ENCODE measurements around the gene ST3GAL3. TPM values are rescaled to one million over a fixed set of nuclear protein-coding genes. Genes with fewer than 3 reads are reported as not detected.
A peak's percentile ranks its signal among the peaks of the same experiment; 100 is the strongest.

The ST3GAL3 gene
- total RNA-seq, 2 donors from 2014 or later: 25.0 to 25.5 TPM

- intact Hi-C loops (cut with DNase I): no loop called here
Observed at GRCh38 chr1:43858324-43858723, 151.0 kb downstream of the ST3GAL3 start.

GRCh38 chr1:43861337-43861736, 154.0 kb downstream of the ST3GAL3 start:
- DNase-seq (ENCODE audit: low spot score): no peak
- intact Hi-C loops (cut with DNase I): loop anchor here in 1 of 2 donors (10.0 kb wide), 1 partner anchor 1673 kb away; no protein-coding TSS in a partner anchor

More at GRCh38 chr1:43858324-43858723, 151.0 kb downstream of the ST3GAL3 start:
- DNase-seq (ENCODE audit: low spot score): peak; percentile 86

- DNase-seq (ENCODE audit: low spot score): no peak
- intact Hi-C loops (cut with DNase I): loop anchor here in 1 of 2 donors (10.0 kb wide), 1 partner anchor 1673 kb away; no protein-coding TSS in a partner anchor
Observed at GRCh38 chr1:43861988-43862735, 154.8 kb downstream of the ST3GAL3 start.

- intact Hi-C loops (cut with DNase I): loop anchor here in 1 of 2 donors (10.0 kb wide), 1 partner anchor 1670 kb away; no protein-coding TSS in a partner anchor
- DNase-seq (ENCODE audit: low spot score): no peak
Observed at GRCh38 chr1:43864111-43865045, 157.0 kb downstream of the ST3GAL3 start.

GRCh38 chr1:43866201-43866600, 158.9 kb downstream of the ST3GAL3 start:
- no peak for DNase-seq (ENCODE audit: low spot score)
- intact Hi-C loops (cut with DNase I): loop anchor here in 1 of 2 donors (10.0 kb wide), 1 partner anchor 1669 kb away; no protein-coding TSS in a partner anchor

GRCh38 chr1:43867976-43868740, 160.8 kb downstream of the ST3GAL3 start:
- intact Hi-C loops (cut with DNase I): loop anchor here in 1 of 2 donors (2.0 to 10.0 kb wide), 2 partner anchors 25 to 1667 kb away; no protein-coding TSS in a partner anchor
- no peak for DNase-seq (ENCODE audit: low spot score)

GRCh38 chr1:43868741-43869067, 161.4 kb downstream of the ST3GAL3 start:
- intact Hi-C loops (cut with DNase I): loop anchor here in 1 of 2 donors (2.0 to 10.0 kb wide), 2 partner anchors 24 to 1666 kb away; no protein-coding TSS in a partner anchor
- no peak for DNase-seq (ENCODE audit: low spot score)

- intact Hi-C loops (cut with DNase I): no loop called here
- no peak for DNase-seq (ENCODE audit: low spot score)
Observed at GRCh38 chr1:43870306-43870705, 163.0 kb downstream of the ST3GAL3 start.

GRCh38 chr1:43871181-43871910, 164.0 kb downstream of the ST3GAL3 start:
- intact Hi-C loops (cut with DNase I): no loop called here
- no peak for DNase-seq (ENCODE audit: low spot score)

GRCh38 chr1:43872280-43872679, 164.9 kb downstream of the ST3GAL3 start:
- DNase-seq (ENCODE audit: low spot score): no peak
- intact Hi-C loops (cut with DNase I): no loop called here

GRCh38 chr1:43873851-43874250, 166.5 kb downstream of the ST3GAL3 start:
- DNase-seq (ENCODE audit: low spot score): no peak
- intact Hi-C loops (cut with DNase I): no loop called here

- intact Hi-C loops (cut with DNase I): no loop called here
- DNase-seq (ENCODE audit: low spot score): no peak
Observed at GRCh38 chr1:43874716-43875115, 167.4 kb downstream of the ST3GAL3 start.

- no peak for DNase-seq (ENCODE audit: low spot score)
- intact Hi-C loops (cut with DNase I): no loop called here
Observed at GRCh38 chr1:43875331-43875730, 168.0 kb downstream of the ST3GAL3 start.

GRCh38 chr1:43877101-43877500, 169.8 kb downstream of the ST3GAL3 start:
- DNase-seq (ENCODE audit: low spot score): no peak
- intact Hi-C loops (cut with DNase I): no loop called here

GRCh38 chr1:43878440-43878839, 171.1 kb downstream of the ST3GAL3 start:
- intact Hi-C loops (cut with DNase I): no loop called here

GRCh38 chr1:43878854-43879253, 171.5 kb downstream of the ST3GAL3 start:
- DNase-seq (ENCODE audit: low spot score): no peak

More at GRCh38 chr1:43878440-43878839, 171.1 kb downstream of the ST3GAL3 start:
- no peak for DNase-seq (ENCODE audit: low spot score)

GRCh38 chr1:43879414-43879813, 172.1 kb downstream of the ST3GAL3 start:
- no peak for DNase-seq (ENCODE audit: low spot score)
- intact Hi-C loops (cut with DNase I): no loop called here

More at GRCh38 chr1:43878854-43879253, 171.5 kb downstream of the ST3GAL3 start:
- intact Hi-C loops (cut with DNase I): no loop called here

- intact Hi-C loops (cut with DNase I): no loop called here
- no peak for DNase-seq (ENCODE audit: low spot score)
Observed at GRCh38 chr1:43879996-43880395, 172.7 kb downstream of the ST3GAL3 start.
